HG03378 (cell line): ENCODE measurements around the gene LRMDA.

Experiments used
- ATAC-seq: cut with Tn5 transposase; IDR thresholded peaks from one replicate; pipeline ENCODE4 v1.9.1; 2021; ENCODE audit warnings: mild to moderate bottlenecking, moderate library complexity; ENCODE audit not compliant: unreplicated experiment

Gene LRMDA

DNA sequence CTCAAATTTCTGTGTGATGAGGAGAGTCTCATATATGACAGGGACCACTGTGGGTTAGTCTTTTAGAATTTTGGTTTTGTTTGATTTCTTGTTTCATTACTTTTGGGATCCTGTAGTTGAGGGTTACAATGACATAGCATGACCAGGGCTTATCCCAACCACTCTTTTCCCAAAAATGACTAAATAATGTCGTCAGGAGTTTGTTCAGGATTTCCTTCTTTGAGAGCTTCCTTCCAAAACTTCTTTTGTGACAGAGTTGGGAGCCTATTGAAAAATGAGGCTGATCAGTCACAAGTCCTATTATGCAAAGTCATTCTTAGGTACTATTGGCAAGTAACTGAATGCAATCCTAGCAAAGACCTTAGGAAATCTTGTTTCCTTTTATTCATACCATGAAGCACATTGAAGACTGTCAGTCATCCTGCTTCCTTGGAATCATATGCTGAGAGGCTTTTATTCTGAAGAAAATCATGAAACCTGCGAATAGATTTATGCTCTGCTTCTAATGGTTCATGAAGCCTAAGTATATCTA lies 498.3 kb downstream of the LRMDA start:
- no peak for ATAC-seq

DNA sequence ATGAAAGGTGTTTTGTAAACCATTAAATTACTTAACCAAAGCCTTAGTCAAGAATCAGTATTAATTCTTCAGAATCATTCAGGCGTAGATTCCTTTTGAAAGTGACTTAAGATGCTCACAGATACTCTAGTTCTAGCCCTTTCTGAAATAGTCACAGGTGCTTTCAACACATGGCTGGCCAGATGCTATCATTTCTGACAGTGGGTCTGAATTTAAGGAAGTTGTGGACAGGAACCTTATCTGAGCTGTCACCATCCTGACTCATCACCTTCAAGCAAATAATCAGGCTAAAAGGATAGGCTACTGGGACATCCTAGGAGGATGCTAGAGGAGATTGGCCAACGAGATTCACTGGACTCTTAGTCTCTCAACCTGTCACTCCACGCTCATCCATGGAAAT lies 501.5 kb downstream of the LRMDA start:
- ATAC-seq = no peak

DNA sequence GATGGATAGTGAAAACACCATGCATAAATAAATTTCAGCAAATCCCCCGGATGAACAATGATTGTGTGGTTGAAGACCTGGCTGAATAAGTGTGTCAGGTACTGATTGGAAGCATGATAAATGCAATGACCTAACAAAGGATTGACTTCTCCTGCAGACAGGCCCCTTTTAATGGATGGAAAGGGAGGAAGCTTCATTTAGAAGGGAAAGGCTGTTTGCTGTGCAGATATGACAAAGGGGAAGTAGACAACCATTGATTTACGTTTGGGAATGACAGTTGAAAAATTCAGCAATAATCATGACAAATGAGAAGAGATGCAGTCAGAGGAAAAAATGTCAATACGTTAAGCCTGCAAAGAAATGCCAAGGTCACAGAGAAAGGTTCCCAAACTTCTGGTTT lies 503.8 kb downstream of the LRMDA start:
- no peak for ATAC-seq

DNA sequence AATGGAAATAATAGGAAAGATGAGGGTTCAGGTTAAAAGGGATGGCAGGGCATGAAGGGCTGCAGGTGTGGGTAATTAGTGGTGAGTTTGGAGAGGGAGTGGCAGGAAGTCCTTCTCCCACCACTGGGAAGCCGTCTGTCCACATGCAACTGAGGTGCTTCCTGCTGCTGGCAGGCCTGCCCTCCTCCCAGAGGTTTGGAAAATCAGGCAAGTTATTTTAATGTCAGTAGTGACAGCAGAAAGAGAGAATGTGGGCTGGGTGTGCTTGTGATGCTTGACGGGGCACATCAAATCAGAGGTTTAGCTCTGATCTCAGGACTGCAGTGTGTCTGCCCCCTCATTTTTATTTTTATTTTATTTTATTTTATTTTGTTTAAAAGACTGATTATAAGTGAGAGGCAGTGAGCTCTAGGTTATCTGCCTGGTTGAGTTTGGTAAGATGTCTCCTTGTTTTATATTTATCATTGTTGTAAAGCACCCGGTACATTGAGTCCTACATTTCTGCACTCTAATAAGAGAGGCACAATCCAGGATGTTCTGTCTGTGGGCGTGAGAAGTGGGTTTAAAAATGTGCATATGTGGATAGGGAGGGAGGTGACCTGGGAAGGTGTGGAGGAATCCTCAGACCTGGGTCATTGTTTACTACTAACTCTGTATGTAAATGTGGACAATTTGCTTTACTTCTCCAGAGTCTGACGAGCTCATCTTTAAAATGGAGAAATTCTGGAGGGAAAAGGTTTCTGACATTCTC lies 504.4 kb downstream of the LRMDA start:
- ATAC-seq = no peak

DNA sequence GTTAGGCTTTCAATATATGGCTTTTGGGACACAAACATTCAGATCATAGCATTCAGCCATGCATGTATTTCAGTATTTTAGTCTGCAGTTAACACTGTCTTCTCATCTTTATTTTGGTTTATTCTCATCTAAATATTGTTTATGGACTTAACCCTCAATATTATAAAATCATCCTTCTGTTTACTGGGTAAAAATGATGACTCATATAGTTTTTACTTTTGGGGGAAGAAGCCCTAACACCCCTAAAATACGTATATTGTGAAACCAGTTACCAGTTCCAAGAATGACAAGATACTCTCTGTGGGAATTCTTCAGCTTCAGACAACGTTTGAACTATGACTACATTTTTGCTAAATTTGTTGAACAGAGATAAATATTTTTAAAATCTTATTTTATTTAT lies 505.4 kb downstream of the LRMDA start:
- ATAC-seq = no peak

DNA sequence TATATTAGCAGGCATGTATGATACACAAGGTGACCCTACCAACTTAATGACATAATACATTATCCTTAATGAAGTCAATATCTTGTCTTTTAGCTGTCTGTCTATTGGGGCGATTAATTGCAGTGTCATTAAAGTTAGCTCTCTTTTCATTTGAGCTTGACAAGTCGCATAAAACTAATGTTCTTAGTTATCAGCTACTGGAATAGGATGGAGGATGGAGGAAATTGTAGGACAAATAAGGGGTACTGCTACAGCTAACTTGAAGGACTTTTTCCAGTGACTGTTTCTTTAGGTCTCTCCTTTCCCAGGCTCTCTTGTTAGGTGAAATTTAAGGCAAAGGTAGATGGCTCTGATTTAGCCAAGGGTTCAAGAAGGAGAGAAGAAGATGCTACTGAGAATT lies 506.4 kb downstream of the LRMDA start:
- no peak for ATAC-seq

DNA sequence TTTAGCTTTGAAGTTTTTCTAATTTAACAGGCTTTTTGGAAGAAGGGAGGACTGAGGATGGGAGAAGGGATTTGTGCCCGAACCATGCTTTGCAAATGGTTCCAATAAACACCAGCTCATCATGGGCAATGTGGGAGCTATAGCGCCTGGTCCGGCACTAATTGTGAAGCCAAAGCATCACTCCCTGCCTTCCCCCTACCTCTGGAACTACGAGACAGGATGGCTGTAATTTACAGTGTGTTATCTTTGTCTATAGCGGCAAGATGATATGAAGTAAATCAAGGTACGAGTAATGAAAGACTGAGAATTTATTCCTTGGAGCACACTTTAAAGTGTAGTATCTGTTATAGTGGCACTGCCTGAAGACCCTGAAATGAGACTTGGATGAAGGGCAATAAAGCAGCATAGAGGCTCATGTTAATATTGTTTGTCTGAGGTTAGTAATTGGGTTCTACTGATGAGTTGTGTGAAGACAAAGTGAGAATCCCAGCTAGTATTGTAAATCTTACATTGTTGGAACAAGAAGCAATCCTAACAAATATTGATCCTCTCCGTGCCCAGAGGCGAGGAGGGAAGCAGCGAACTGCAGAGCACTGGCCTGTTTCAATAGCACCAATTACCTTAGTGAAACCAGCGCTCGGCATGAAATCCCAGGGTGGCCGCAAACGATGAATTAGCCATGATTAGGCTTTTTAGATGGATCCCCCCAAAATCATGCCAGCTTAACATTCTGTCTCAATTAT lies 507.1 kb downstream of the LRMDA start:
- no peak for ATAC-seq

DNA sequence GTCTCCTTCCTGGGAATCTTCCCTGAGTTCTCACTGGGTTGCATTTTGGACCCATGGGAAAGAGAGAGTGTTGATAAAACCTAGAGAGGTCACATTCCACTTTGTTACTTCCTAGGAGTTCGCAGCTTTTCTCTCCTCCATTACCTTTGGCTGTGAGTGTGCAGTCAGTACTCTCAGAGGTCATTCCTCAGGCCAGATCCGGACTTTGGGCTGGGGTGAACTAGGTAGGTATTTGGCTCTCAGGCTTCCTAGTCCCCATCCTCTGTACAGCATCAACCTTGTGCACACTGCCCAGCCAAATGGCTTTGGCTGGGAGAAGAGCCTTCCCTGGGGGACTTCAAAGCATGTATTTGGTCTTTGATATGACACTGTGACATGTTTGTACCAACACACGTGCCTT lies 508.1 kb downstream of the LRMDA start:
- ATAC-seq = no peak

DNA sequence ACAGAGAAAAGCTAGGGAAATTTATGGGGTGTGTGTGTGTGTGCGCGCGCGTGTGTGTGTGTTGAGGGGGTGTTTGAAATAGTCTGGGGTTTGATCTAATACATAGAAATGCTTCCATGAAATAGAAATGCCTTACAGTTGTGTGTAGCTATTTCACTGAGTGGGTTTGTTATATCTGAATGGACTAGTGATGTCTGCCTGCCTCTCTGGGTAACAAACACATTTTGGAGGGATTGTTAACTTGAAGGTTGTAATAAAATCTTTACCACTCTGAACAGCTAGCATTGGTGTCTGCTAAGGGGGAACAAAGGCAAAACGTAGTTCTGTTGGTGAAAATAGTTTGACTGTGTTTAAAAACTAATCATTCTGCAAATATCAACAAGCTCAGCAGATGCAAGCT lies 509.3 kb downstream of the LRMDA start:
- no peak for ATAC-seq

DNA sequence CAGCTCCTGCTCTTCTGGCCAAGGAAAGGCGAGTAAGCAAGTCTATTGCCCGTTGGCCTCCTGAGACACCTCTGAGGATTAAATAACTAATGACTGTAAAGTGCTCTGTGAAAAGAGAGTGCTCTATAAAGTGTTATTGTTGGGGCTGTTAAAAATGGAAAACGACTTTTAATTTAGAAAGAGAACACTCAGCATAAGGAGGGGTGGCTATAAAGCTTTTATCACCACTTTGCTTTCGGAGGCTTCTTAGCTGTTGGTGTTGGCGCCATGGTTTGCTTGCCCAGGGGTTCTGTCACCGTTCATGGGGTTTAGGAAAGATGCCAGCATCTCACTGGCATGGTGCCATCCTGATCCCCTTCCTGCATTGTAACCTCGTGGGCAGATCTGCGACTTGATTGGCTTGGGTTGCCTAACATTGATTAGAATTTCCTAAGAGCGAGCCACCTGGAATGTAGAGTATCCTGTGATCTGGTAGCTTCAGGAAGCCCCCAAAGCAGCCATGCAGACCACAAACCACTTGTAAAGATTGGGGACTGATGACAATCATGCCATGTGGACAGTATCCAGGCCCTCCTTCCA lies 509.9 kb downstream of the LRMDA start:
- ATAC-seq = no peak

DNA sequence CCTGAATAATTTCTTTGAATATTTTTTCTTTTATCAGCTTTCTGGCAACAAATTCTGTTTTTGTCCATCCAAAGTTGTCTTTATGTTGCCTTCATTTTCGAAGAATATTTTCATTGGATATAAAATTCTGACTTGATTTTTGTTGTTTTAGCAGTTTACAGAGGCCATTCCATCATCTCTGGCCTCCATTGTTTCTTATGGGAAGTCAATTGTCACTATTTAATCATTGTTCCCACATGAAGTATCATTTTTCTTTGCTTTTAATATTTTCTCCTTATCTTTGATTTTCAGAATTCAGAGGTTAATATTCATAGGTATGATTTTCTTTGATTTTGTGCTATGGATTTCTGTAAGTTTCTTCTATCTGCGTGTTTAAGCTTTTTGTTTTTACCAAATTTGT lies 512.6 kb downstream of the LRMDA start:
- ATAC-seq = no peak

DNA sequence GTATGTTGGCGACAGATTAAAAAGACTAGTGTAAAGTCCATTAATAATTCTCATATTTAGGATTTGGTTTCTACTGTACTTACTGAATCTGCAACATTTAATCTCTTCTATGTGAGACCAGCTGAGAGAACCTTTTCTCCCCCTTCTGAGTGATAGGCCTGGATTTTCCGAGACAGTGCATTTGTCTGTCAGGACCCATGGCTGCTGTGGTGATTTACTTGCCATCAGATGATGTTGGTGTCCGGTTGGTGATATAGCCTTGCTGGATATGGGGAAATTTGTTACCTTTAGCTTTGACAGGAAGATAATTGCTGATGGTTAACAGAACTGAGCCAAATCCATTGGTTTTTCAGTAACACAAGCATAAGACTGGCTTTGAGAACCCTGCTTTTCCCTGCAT lies 517.2 kb downstream of the LRMDA start:
- ATAC-seq = no peak

DNA sequence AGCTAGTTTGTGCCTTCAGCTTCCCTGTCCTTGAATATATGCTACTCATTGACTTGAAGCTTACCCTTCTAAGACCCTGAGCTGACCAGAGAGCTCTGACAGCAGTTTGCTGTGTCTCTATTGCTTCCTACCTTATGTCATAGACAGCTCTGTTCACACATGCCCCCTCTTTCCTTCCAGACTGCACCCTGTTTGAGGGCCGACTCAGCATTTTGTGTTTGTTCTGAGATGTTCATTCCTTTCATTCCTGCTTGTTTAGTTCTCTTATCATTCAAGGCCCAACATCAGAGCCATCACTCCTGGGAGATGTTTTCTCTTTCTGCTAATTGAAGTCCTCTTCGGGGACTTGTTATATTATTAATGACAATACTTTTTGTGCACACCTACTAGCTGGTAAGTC lies 518.9 kb downstream of the LRMDA start:
- ATAC-seq = no peak

DNA sequence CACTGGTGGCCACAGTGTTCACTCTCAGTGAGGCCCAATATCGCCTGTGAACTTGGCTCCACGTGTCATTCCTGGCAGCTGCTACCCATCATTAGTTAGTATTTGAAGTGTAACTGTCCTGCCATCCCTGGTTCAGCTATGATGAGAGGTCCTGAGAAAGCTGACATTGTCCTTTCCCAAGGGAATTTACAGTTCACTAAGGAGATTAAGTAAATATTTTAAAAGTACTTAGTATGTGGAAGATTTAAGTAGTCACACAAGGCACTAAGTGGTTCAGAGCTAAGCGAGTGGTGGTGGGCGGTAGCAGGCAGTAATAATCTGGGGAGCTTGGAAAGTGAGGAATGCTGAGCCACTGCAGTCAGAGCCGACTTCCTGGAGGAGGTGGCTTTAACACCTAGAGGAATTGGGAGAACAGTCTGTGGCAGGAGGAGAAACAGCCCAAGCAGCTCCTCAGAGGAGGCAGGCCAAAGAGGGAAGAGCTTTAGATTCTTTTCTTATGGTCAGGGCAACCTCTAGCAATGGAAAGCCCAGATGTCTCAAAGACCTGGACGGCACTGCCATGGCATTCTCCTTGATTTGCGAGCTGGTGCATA lies 519.7 kb downstream of the LRMDA start:
- no peak for ATAC-seq

DNA sequence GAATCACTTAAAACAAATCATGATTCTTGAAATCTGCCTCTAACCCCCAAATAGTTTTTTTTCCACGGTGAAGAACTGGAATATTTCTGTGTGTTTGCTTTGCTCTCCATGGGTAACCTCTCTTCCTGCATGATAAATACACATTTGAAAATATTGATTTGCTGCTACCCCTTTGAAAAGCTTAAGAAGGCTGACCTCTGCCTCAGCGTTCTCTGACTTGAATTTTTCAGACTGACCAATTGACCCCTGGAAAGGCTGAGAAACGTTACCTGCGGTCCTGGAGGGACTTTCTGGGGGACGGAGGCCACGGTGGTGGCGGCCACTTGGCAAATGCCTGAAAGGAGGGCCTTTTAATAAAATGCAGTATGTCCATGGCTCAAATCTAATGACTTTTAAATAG lies 520.2 kb downstream of the LRMDA start:
- ATAC-seq = no peak

DNA sequence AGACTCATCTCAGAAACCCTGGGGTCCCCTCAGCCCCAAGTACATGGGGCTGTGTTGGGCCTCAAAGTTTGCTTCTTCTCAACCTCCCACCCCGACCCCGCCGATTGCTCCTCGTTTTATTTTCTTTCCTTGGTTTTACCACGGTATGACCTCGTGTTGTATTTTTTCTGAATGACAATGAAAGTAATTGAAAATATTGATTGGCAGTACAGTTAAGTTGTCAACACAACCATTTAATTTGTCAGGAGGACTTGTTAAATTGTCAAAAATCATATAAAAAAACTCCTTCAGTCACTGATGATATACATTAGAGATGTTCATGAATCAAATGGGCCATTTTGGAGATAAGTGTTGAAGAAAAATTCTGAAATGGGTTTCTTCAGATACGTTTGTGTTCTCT lies 520.7 kb downstream of the LRMDA start:
- no peak for ATAC-seq

DNA sequence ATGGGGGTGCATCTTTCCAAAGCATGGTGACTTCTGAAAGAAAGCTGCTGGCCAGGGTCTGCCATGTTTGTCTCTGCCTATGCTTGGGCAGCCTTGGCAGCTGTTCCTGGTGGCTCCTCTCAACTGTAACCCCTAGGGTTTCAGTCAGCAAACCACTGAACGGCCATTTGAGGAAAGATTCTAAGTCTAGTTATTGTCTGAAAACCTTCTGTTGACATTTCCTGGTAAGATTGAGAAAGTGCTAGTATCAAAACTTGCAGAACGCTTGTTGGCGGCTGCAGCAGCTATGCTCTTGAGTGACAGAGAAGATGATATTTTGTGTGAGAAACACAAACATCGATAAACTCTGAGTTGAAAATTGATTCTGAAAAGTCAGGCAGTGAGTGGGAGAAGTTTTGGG lies 523.1 kb downstream of the LRMDA start:
- ATAC-seq = no peak

DNA sequence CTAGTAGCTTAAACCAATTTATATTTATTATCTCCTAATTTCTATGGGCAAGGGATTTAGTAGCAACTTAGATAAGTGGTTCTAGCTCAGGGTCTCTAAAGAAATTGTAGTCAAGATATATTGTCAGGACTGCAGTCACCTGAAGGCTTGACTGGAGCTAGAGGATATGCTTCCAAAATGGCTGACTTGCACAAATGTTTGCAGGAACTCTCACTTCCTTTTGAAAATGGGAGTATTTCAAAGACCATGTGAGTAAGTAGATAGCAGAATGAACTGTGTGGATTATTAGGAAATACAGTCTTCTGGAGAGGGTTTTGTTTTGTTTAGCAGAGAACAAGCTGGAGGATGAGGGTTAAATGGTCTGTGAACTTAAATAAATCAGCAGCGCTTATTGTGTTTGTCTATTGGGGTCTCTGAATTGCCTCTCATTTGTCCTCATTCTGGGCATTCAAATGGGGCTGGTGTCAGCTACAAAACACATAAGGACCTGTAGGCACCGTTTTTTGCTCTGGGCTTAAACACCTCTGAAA lies 524.6 kb downstream of the LRMDA start:
- no peak for ATAC-seq

DNA sequence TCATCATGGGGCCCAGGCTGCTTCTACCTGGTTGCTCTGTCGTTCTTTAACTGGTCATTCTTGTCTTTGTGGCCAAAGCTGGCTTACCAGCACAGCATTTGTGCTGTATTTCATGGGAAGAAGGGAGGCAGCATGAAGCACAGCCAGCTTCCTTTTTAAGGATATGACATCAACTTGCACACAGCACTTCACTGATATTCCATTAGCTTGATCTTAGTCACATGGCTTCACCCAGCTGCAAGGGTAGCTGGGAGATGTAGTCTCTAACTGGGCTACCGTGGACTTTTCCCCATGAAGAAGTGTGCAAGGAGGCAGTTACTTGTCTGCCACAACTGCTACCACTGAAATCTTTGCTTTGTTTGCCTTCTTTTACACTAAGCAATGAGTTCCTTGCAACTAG lies 525.2 kb downstream of the LRMDA start:
- no peak for ATAC-seq

DNA sequence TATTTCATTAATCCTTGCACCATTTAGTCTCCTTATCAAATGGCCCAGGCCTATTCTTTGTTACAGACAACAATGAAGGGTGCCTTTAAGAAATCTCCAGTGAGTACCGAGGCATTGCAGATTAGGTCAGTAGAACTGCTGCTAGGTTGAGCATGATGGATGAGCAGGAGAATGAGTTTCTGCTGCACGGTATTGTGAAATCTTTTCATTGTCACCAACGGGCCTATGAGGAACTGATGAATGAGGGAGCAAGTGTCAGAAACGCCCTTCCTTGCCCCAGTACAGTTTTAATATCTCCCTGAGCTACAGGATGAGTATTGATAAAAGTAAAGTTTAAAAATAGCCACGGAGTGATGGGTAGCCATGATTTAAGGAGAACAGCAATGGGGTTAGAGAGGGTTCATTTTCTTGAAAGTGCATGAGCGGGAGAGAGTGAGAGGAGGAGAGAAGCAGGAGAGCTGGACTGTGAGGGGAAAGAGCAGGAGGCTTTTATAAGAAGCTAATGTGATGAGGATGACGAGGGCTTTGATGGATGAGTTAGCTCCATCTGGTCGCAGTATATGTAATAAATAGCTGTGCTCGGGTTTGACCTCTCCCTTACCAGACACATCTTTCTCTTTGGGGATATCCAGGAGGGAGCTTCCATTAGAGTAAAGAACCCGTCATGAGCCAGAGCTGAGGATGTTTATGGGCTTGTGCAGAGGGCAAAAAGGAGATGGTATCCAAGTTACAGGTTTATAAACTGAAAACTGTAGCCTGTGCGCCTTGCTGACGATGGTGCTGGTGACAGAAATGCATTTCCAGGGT lies 526.1 kb downstream of the LRMDA start:
- no peak for ATAC-seq

DNA sequence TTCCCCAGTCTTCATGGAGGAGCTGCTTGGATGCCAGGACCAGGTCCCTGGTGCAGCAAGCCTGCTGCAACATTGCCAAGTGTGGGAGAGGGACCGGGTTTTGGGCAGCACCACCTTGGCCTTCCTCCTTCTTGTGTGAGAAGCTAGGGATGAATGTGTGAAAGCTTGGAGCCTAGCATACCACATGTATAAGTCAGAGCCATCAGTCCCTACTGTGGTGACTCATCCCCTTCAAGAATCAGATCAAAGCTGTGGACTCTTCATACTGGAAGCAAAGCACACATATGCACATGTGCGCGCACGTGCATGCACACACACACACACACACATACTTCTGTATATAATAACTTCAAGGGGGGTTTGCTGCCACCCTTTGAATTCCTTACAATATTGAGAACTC lies 527.8 kb downstream of the LRMDA start:
- ATAC-seq = no peak
